GM18511 (cell line): ENCODE data around the gene GALNTL6.
A peak's percentile ranks its signal among the peaks of the same experiment; 100 is the strongest.
"Not testable (repeated sequence)": the region's sequence is repeated elsewhere in the genome, so short reads cannot be mapped to it uniquely, and the experiment has no call there.

Experiments used
- ATAC-seq: cut with Tn5 transposase; IDR thresholded peaks from one replicate; pipeline ENCODE4 v1.9.1; 2021; ENCODE audit warnings: mild to moderate bottlenecking, moderate library complexity; ENCODE audit not compliant: unreplicated experiment

Gene GALNTL6

GRCh38 chr4:172785613-172786012, 972.4 kb downstream of the GALNTL6 start:
- no peak for ATAC-seq

GRCh38 chr4:172786039-172786792, 973.0 kb downstream of the GALNTL6 start:
- no peak for ATAC-seq

- peak; percentile 58 for ATAC-seq
Observed at GRCh38 chr4:172787111-172787510, 973.9 kb downstream of the GALNTL6 start.

GRCh38 chr4:172791841-172792240, 978.6 kb downstream of the GALNTL6 start:
- ATAC-seq: no peak

- ATAC-seq: no peak
Observed at GRCh38 chr4:172793565-172794306, 980.5 kb downstream of the GALNTL6 start.

- no peak for ATAC-seq
Observed at GRCh38 chr4:172794307-172794703, 981.1 kb downstream of the GALNTL6 start.

- not testable (repeated sequence) for ATAC-seq
Observed at GRCh38 chr4:172797281-172797680, 984.1 kb downstream of the GALNTL6 start.

- ATAC-seq: no peak
Observed at GRCh38 chr4:172802032-172802431, 988.8 kb downstream of the GALNTL6 start.

- no peak for ATAC-seq
Observed at GRCh38 chr4:172806841-172807240, 993.6 kb downstream of the GALNTL6 start.

- ATAC-seq: no peak
Observed at GRCh38 chr4:172808196-172808595, 995.0 kb downstream of the GALNTL6 start.

GRCh38 chr4:172809319-172809718, 996.1 kb downstream of the GALNTL6 start:
- no peak for ATAC-seq

GRCh38 chr4:172813359-172813923, 1000.2 kb downstream of the GALNTL6 start:
- peak; percentile 91 for ATAC-seq

GRCh38 chr4:172815499-172816164, 1002.4 kb downstream of the GALNTL6 start:
- no peak for ATAC-seq

- peak; percentile 10 for ATAC-seq
Observed at GRCh38 chr4:172818901-172819300, 1005.7 kb downstream of the GALNTL6 start.

- ATAC-seq: peak; percentile 56
Observed at GRCh38 chr4:172819353-172819752, 1006.1 kb downstream of the GALNTL6 start.

- ATAC-seq: no peak
Observed at GRCh38 chr4:172822331-172822730, 1009.1 kb downstream of the GALNTL6 start.

- no peak for ATAC-seq
Observed at GRCh38 chr4:172826346-172826745, 1013.1 kb downstream of the GALNTL6 start.

GRCh38 chr4:172826861-172827260, 1013.7 kb downstream of the GALNTL6 start:
- ATAC-seq: no peak

- ATAC-seq: no peak
Observed at GRCh38 chr4:172830295-172830764, 1017.1 kb downstream of the GALNTL6 start.

GRCh38 chr4:172836661-172837060, 1023.5 kb downstream of the GALNTL6 start:
- no peak for ATAC-seq

GRCh38 chr4:172838111-172838510, 1024.9 kb downstream of the GALNTL6 start:
- no peak for ATAC-seq
